HL-60/S4 (cell line): ENCODE data around the gene TMEM221.

Experiments
- in situ Hi-C: fragments of 300-500 bp; cut with MboI; formaldehyde crosslinking; loops from 2 replicates; pipeline ENCODE4 v1.14.3; 2022; ENCODE audit warnings: low sequenced_read_pairs

The TMEM221 gene

DNA sequence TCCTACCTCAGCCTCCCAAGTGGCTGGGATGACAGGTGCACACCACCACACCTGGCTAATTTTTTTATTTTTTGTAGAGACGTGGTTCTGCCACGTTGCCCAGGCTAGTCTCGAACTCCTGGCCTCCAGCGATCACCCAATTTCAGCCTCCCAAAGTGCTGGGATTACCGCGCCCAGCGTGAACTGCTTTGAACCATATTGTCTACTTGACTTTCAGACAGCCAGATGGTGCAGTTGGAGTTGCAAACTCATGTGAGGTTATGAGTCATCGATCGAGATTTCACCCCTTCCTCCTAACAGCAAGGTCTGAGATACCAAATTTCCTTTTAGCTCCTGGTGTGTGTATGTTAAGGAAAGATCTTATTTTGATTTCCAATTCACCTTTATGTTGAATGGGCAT lies 24.6 kb upstream of the TMEM221 start:
- in situ Hi-C loops = no loop called here

DNA sequence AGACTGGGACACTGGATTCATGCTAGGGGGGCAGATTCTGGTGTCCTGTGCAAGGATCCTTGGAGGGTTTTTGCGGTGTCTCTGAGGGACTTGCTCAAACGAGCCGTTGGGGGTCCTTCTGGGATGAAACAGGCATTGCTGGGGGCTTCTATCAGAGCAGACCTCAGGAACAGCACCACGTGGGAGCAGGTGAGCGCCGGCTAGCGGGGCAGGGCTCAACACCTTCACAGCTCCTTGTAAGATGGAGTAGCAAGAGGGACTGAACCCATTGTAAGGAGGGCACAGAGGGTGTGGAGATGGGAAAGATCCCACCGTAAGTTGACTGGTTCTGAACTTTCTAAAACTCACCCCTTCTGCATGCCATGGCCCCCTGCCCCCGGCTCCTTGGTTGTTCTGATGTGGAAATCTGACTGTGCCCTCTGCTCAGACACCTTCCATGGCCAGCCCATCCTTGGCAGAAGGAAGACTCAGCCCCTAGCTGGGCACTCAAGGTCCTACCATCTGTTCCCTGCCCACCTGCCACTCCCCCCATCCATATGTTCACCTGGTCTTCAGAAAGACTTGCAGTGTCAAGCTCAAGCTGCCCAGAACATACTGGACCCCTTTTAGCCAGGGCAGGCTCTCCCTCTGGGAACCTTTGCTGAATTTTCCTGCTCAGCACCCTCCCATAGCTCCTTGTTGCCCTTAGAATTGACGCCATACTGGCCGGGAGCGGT lies 23.1 kb upstream of the TMEM221 start:
- in situ Hi-C loops = no loop called here

DNA sequence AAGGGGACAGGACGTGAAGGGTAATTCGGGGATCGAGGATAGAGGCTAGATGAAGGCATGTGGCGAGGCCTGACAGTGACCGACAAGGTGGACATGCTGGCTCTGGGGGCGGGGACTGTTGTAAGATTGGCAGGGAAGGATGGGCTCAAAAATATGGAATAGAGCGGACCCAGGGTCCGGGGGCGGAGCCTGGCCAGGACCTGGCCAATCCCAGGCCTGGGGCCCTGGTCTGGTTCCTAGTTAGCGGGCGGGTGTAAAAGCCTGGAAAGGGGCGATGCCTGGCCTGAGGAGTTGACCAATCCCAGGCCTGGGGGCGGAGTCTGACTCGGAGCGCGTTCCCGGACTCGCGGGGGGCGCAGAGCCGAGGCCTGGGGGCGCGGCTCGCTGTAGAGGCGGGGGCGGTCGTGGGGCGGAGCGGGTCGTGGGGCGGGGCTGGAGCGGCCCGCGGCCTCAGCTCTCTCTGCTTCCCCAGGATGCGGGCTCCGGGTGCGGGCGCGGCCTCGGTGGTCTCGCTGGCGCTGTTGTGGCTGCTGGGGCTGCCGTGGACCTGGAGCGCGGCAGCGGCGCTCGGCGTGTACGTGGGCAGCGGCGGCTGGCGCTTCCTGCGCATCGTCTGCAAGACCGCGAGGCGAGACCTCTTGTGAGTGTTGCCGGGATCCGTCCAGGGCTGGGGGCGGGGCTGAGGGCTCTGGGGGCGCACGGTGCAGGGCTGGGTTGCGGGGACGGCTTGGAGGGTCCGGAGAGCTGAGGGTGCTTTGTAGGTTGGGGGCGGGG lies 21.8 kb upstream of the TMEM221 start, which contains the start of gene SLC27A1:
SLC27A1 (plus strand) TSS at position 457 of the 774 bp plus-strand sequence; CDS start at position 474, 17 bp downstream.
- in situ Hi-C loops = no loop called here

DNA sequence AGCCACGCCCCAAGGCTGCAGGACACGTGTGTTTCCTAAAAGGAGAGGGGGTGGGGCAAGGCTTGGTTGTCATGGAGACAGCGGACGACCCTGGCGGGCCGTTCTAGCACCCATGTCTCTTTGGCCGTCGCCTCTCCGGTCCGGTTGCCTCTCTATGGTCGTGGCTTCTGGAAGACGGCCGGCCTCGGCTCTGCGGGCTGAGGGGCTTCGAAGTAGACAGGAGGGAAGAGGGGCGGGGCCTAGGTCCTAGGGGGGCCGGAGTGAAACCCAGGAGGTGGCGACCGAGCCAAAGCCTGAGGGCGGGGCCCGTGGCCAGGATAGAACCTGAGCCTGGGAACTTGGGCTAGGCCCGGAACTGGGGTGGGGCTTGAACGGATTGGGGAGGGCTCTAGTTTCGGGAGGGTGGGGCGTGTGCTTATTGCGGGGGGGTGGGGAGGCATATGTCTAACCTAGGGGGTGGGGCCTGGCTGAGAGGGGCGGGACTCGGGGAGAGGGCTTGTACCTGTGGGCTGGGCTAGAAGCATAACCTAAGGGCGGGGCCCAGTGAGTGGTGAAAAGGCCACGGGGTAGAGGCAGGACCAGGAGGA lies 21.1 kb upstream of the TMEM221 start:
- in situ Hi-C loops = loop anchor here (5.0 to 10.0 kb wide), 2 partner anchors 72 to 385 kb away; partner anchors contain the start of gene RPL18A

DNA sequence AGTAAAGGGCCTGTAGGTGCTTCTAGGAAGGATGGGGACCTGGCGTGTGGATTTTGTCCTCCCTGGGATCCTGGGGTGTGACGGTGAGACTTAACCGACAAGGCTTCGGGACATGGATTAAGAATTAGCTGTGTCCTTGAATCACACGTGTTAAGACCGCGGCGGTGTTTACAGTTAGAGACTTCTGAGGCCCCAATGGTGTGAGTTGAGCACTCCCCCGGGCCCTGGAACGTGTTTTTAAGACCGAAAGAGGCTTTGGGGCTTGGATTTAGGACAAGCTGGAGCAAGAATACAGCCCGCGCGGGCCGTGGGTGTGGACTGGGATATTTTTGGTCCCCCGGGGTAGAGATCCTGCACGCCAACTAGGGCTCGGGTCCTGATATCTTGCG lies 20.6 kb upstream of the TMEM221 start:
- in situ Hi-C loops = loop anchor here (5.0 to 10.0 kb wide), 2 partner anchors 72 to 386 kb away; partner anchors contain the start of gene RPL18A

DNA sequence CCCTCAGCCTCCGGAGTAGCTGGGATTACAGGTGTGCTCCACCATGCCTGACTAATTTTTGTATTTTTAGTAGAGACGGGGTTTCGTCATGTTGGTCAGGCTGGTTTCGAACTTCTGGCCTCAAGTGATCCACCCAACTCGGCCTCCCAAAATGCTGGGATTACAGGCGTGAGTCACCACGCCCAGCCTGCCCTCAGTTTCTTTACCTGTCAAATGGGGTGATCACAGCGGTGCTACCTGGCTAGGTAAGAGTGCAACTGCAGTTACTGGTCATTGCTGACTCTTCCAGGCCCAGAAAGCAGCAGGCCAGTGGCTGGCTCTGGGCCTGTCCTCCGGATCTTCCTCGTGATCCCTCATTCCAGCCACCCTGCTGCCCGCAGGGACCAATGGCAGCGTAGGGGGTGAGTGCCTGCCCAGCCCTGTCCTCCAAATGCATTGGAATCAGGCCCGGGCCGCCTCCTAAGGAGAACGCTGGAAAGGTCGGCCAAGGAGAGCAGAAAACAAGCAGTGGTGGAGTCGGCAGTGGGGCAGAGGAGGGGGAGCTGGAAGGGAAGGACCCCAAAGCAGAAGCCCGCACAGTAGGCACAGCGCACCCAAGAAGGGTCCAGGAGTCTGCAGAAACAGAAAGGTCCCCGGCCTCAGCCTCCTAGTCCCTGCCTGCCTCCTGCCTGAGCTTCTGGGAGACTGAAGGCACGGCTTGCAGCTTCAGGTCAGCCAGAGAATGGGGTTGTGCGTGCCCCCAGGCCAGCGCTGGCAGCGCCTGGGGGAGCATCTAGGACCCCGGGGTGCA lies 20.0 kb upstream of the TMEM221 start:
- in situ Hi-C loops = loop anchor here (5.0 to 10.0 kb wide), 2 partner anchors 71 to 386 kb away; partner anchors contain the start of gene RPL18A

DNA sequence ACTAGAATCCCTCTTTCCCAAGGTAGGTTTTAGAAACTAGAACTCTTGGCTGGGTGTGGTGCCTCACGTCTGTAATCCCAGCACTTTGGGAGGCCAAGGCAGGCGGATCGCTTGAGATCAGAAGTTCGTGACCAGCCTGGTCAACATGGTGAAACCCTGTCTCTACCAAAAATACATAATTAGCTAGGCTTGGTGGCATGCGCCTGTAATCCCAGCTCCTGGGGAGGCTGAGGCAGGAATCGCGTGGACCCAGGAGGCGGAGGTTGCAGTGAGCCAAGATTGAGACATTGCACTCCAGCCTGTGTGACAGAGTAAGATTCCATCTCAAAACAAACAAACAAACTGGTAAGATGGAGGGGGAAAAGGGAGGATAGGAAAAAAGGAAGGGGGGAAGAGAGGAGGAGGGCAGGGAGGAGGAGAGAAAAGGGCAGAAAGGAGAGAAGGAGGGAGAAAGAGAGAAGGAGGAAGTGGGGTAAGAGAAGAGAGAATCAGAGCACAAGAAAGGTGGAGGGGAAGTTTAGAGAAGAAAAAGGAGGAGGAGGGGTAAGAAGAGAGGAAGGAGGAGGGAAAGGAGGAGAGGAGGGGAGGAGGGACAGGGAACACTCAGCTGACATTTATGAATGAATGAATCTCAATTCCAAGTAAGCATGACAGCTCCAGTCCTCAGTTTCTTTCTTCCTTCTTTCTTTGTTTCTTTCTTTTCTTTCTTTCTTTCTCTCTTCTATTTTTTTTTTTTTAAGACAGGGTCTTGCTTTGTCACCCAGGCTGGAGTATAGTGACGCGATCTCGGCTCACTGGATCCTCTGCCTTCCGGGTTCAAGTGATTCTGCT lies 19.2 kb upstream of the TMEM221 start:
- in situ Hi-C loops = loop anchor here (5.0 to 10.0 kb wide), 2 partner anchors 70 to 387 kb away; partner anchors contain the start of gene RPL18A

DNA sequence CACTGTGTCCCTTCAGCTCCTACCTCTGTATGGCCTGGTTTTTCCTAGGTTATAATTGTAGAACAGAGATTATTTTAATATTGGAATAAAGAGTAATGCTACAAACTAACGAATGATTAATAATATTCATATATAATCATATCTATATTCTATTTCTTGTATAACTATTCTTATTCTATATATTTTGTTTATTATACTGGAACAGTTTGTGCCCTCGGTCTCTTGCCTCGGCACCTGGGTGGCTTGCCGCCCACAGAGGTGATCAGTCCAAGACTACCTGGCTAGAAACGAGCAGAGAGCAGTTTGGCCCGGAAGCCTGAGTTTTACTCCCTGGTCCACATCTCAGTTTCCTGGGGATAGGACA lies 18.0 kb upstream of the TMEM221 start:
- in situ Hi-C loops = loop anchor here (5.0 to 10.0 kb wide), 2 partner anchors 69 to 388 kb away; partner anchors contain the start of gene RPL18A

DNA sequence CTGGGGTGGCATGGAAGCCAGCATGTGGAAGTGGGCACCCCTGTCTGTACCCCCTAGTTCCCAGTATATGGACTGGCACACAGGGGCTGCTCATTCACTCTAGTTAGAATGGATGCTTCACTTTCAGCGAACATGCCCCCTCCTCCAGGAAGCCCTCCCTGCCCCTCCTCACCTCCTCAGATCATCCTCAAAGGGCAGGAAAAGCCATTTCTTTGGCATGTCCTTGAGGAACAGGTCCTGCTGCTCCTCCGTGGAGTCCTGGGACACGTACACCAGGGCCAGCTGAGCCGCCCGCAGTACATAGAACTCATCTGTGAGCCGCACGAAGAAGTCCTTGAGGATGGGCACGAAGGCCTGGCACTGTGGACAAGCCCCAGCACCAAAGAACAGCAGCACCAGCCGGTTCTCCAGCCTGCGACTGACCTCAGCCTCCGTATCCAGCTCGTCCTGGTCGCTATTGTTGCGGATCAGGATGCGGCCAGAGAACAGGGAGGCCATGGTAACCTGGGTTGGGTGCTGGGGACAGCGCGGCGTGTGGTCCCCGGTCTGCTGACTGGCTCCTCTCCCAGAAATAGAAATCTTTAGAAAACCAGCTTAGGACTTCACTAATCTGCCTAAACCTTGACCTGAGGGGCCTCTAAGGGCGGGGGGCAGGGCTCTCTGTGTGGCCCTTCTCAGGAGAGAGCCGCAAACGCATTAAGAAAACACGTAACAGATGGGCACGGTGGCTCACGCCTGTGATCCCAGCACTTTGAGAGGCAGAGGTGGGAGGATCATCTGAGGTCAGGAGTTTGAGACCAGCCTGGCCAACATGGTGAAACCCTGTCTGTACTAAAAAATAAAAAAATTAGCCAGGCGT lies 12.1 kb upstream of the TMEM221 start, which contains the start of gene NXNL1:
NXNL1 (minus strand) TSS at position 555 of the 859 bp plus-strand sequence; CDS start at position 498, 57 bp downstream.
- in situ Hi-C loops = loop anchor here (10.0 kb wide), 1 partner anchor 394 kb away; the partner anchor contains the start of gene RPL18A

DNA sequence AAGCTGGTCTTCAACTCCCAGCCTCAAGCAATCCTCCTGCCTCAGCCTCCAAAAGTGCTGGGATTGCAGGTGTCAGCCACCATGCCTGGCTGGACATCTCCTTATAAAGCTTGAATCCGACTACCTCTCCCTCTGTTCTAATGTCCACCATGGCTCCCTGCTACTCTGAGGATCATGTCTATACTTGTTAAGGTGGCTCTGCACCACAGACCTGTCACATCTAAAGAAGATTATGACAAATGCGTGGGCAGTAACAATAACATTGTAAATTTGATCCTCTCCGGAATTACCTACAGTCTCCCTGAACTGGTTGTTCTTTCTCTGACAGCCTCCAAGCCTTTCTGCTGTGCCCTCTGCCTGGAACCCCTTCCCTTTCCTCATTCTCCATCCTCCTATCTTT lies 10.5 kb upstream of the TMEM221 start:
- in situ Hi-C loops = no loop called here

DNA sequence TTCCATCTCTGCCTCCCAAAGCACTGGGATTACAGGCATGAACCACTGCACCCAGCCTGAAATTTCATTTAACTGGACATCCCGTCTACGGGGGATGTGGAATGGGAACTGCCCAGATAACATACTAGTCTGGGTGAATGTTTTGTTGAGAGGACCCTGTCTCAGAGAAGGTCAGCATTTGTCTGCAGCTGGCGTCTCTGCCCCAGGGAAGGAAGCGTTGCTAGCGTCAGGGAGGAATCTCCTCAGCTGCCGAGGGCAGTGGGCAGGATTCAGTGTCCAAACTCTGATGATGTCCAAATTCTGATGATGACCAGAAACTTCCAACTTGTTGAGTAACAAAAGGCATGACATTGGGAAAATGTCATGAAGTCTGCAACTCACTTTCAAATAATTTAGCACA lies 9.1 kb upstream of the TMEM221 start:
- in situ Hi-C loops = no loop called here

DNA sequence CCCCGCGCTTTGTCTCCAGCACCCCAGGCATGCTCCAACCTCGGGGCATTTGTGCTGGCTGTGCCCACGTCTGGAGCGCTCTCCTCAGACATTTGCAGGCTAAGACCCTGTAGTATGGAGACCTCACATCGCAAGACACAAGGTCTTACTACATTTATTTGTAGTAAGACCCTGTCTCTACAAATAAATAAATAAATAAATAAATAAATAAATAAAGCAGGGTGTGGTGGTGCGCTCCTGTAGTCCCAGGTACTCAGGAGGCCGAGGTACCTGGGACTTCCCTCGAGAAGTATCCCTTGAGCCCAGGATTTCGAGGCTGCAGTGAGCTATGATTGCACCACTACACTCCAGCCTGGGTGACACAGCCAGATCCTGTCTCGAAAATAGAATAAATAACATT lies 7.7 kb upstream of the TMEM221 start:
- in situ Hi-C loops = no loop called here

DNA sequence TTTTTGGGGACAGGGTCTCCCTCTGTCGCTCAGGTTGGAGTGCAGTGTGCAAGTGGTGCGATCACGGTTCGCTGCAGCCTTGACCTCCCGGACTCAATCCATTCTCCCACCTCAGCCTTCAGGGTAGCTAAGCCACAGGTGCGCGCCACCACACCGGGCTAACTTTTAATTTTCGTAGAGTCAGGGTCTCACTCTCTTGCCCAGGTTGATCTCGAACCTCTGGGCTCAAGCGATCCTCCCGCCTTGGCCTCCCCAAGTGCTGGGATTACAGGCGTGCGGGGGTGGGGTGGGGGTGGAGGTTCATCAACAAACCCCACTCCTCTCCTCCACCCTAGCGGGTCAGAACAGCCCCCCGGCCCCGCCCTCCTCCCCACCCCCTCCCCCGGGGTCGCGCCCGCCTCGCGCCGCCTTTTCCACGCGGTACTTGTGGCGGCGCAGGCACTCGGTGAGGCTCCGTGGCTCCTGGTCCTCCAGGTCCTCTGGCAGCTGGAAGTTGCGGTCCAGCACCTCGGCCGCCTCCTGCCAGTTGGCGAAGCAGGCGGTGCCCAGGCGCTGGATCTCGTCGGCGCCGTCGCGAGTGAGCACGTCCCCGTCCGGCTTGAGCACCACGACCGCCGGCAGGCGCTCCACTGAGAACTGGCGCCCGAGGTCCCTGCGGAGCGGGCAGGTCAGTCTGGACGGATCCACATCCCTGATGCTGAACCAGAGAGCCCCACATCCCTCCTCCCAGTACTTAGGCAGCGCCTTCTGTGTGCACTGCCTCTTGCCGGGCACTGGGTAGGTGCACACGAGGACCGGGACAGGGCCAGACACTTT lies 7.0 kb upstream of the TMEM221 start:
- in situ Hi-C loops = no loop called here

DNA sequence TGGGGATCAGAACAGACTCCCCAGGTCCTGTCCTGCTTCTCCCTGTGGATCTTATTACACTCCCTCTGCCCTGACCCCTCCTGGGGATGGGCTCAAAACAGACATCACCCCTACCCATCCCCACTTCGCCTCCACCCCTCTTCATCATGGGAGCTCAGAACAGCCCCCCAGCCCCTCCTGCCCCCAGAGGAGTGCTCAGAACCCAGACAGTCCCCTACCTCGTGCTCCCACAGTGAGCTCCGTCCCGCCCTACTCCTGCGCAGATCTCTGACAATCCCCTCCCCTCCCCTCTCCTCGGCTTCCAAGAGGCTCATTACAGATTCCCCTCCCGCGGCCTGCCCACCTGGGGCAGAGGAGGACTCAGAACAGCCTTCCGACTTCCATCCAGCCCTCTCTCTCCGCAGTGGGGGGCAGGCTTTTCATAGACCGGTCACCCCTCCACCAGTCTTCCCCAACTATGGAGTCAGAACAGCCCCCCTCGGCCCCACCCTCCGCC lies 6.2 kb upstream of the TMEM221 start:
- in situ Hi-C loops = no loop called here

DNA sequence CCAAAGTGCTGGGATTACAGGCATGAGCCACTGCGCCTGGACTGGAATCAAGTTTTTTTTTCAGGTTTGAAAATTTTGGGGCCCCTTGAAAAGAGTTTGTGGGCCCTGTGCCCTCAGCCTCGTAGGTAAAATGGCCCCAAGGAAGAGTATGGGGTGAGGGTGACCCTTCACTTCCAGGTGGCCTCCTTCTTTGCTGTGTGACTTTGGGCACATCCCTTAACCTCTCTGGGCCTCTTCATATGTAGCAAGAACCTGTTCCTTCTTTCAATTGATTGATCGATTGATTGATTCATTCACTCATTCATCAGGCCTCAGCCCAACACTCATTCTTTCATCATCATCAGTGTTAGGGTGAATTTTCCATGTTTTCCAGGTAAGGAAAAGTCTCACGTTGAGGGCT lies 3.4 kb upstream of the TMEM221 start:
- in situ Hi-C loops = no loop called here

DNA sequence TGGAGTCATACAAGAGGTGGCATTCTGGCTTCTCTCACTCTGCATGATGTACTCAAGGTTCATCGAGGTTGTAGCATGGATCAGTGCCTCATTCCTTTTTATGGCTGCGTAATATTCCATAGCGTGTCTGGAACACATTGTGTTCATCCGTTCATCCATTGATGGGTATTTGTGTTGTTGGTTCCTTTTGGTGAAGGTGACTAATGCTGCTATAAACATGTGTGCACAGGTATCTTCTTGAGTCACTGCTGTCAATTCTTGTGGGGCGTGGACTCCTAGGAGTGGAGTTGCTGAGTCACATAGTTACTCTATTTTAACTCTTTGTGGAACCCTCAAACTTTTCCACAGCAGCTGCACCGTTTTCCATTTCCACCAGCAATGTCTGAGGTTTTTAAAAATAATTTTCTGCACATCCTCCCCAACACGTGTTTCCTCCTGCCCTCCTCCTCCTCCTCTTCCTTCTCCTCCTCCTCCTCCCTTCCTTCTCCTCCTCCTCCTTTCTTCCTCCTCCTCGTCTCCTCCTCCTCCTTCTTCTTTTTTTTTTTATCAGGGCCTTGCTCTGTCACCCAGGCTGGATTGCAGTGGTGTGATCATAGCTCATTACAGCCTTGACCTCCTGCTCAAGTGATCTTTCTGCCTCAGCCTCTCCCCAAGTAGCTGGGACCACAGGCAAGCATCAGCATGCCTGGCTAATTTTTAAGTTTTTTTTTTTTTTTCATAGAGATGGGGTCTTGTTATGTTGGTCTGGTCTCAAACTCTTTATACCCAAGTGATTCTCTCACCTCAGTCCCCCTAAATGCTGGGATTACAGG lies 2.0 kb upstream of the TMEM221 start:
- in situ Hi-C loops = no loop called here

DNA sequence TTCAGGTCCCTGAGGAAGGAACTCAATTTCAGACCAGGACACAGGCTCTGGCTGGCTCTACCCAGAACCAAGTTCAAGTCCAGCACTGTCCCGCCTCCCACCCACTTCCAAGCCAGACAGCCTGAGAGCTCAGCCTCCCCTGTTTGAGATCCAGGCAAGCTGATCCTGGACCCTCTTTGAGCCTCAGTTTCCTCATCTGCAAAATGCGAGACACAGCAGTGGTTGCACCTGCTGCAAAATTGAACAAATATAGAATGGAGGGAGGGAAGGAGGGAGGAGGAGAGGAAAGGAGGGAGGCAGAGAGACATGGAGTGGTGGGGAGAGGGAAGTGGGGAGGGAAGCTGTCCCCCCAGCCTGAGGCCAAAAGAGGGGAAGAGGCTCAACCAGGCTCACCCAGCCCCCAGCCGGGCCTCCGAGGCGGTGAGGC lies 751 bp downstream of the TMEM221 start:
- in situ Hi-C loops = no loop called here
